Activated CD4-positive, alpha-beta T cell treated with anti-CD3 and anti-CD28 coated beads, Interleukin-2, Interleukin-4, amounts not matched to agents 100 ng/mL and 50 ng/mL, durations not matched to agents 16 hours and 8 hours (primary cell): ENCODE data around the gene TGIF1.
"Not testable (repeated sequence)": the region's sequence is repeated elsewhere in the genome, so short reads cannot be mapped to it uniquely, and the experiment has no call there.

Source experiments
- DNase-seq: peaks from one replicate; pipeline ENCODE4 v3.0.0-alpha.2; 2020; ENCODE audit warnings: low spot score

The TGIF1 gene

GRCh38 chr18:3450012-3450798 lies at the start of gene TGIF1:
TSS of gene TGIF1 (plus strand) at chr18:3450172. CDS start at chr18:3450490, 318 bp downstream.
- DNase-seq: no peak

- DNase-seq: no peak
These were observed 49.2 kb upstream of the TGIF1 start for GRCh38 chr18:3400567-3401296.

- no peak for DNase-seq
These were observed 48.0 kb upstream of the TGIF1 start for GRCh38 chr18:3401669-3402620.

GRCh38 chr18:3402982-3403451 lies 47.0 kb upstream of the TGIF1 start:
- peak; percentile 18 for DNase-seq

- DNase-seq: no peak
These were observed 44.3 kb upstream of the TGIF1 start for GRCh38 chr18:3405713-3406112.

- DNase-seq: no peak
These were observed 41.9 kb upstream of the TGIF1 start for GRCh38 chr18:3408107-3408506.

- no peak for DNase-seq
These were observed 40.2 kb upstream of the TGIF1 start for GRCh38 chr18:3409811-3410210.

- no peak for DNase-seq
These were observed 39.7 kb upstream of the TGIF1 start for GRCh38 chr18:3410273-3410672.

GRCh38 chr18:3410876-3411275 lies 39.1 kb upstream of the TGIF1 start:
- DNase-seq: not testable (repeated sequence)

GRCh38 chr18:3411327-3411726 lies 38.6 kb upstream of the TGIF1 start:
- no peak for DNase-seq

- no peak for DNase-seq
These were observed 38.1 kb upstream of the TGIF1 start for GRCh38 chr18:3411854-3412268.

- DNase-seq: peak; percentile 62
These were observed 37.4 kb upstream of the TGIF1 start for GRCh38 chr18:3412528-3412927.

GRCh38 chr18:3415110-3415509 lies 34.9 kb upstream of the TGIF1 start:
- DNase-seq: no peak

- DNase-seq: no peak
These were observed 31.9 kb upstream of the TGIF1 start for GRCh38 chr18:3418083-3418482.

GRCh38 chr18:3420919-3421279 lies 29.1 kb upstream of the TGIF1 start:
- no peak for DNase-seq

- DNase-seq: no peak
These were observed 27.1 kb upstream of the TGIF1 start for GRCh38 chr18:3422905-3423304.

GRCh38 chr18:3424280-3424890 lies 25.6 kb upstream of the TGIF1 start:
- DNase-seq: no peak

GRCh38 chr18:3425030-3425429 lies 24.9 kb upstream of the TGIF1 start:
- no peak for DNase-seq

GRCh38 chr18:3425446-3425845 lies 24.5 kb upstream of the TGIF1 start:
- DNase-seq: no peak

- no peak for DNase-seq
These were observed 23.9 kb upstream of the TGIF1 start for GRCh38 chr18:3426074-3426473.

- no peak for DNase-seq
These were observed 22.0 kb upstream of the TGIF1 start for GRCh38 chr18:3427944-3428343.

GRCh38 chr18:3429121-3429520 lies 20.9 kb upstream of the TGIF1 start:
- DNase-seq: no peak
